ENCODE data around the gene ORC3. TPM values are rescaled to one million over a fixed set of nuclear protein-coding genes. Genes with fewer than 3 reads are reported as not detected.

ORC3 gene
- polyA plus RNA-seq, 1 donor (not counting 4 experiments of a cell fraction or from before 2014, with no cell fraction given): 37.4 TPM

GRCh38 chr6:87561017-87561416 lies 28.9 kb upstream of the ORC3 start:
- Histone ChIP-seq H3K4me2 (ENCODE audit: control insufficient read depth, extremely low read depth, insufficient read depth, low read depth, low read length) (no peak overlapping the region), H3K36me3 (ENCODE audit: control insufficient read depth in 2 of 2, extremely low read depth in 1 of 2, insufficient read depth in 2 of 2, low read length in 2 of 2) (peaks cover 5 to 6% of the 10 kb centered on the region in 2 experiments), H3K9me3 (ENCODE audit: control insufficient read depth, low read depth, low read length) (no peaks in the 10 kb centered on the region), H3K4me1 (ENCODE audit: control insufficient read depth, extremely low read depth, insufficient read depth, low read length) (no peaks in the 10 kb centered on the region), H3K27me3 (ENCODE audit: control insufficient read depth, extremely low read depth, insufficient read depth, low read length) (no peaks in the 10 kb centered on the region), H3K79me2 (ENCODE audit: control insufficient read depth, insufficient read depth, low read length) (no peaks in the 10 kb centered on the region), H3K9me1 (ENCODE audit: control insufficient read depth, extremely low read depth, insufficient read depth, low read length) (no peaks in the 10 kb centered on the region), H2AFZ (ENCODE audit: control insufficient read depth, low read length) (no peak overlapping the region), H3K27ac (ENCODE audit: control insufficient read depth, insufficient read depth, low read length) (no peak overlapping the region), H3K4me3 (ENCODE audit: control insufficient read depth in 2 of 3, extremely low read depth in 1 of 3, insufficient read depth in 2 of 3, low read depth in 1 of 3, low read length in 3 of 3) (no peak overlapping the region), H4K20me1 (ENCODE audit: control insufficient read depth, extremely low read depth, insufficient read depth, low read length) (no peaks in the 10 kb centered on the region), H3K9ac (ENCODE audit: control insufficient read depth, extremely low read depth, insufficient read depth, low read length) (no peak overlapping the region)
- no peak for TF ChIP-seq EZH2 (IDR thresholded peaks at IDR 0.05; ENCODE audit: low read length)
- TF ChIP-seq, protein P1, sequence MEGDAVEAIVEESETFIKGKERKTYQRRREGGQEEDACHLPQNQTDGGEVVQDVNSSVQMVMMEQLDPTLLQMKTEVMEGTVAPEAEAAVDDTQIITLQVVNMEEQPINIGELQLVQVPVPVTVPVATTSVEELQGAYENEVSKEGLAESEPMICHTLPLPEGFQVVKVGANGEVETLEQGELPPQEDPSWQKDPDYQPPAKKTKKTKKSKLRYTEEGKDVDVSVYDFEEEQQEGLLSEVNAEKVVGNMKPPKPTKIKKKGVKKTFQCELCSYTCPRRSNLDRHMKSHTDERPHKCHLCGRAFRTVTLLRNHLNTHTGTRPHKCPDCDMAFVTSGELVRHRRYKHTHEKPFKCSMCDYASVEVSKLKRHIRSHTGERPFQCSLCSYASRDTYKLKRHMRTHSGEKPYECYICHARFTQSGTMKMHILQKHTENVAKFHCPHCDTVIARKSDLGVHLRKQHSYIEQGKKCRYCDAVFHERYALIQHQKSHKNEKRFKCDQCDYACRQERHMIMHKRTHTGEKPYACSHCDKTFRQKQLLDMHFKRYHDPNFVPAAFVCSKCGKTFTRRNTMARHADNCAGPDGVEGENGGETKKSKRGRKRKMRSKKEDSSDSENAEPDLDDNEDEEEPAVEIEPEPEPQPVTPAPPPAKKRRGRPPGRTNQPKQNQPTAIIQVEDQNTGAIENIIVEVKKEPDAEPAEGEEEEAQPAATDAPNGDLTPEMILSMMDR (optimal IDR thresholded peaks at IDR 0.05 in 1 of 3, IDR thresholded peaks at IDR 0.05 in 1 of 3, conservative IDR thresholded peaks at IDR 0.05 in 1 of 3; ENCODE audit: extremely low read depth in 1 of 3, insufficient read depth in 2 of 3, low read length in 3 of 3): no peak
- FAIRE-seq: no peak
- DNase-seq (ENCODE audit: low read depth, low spot score): no peak
- dilution Hi-C loops (cut with MboI; ENCODE audit: extremely low pct_ligation_motif_present, low sequenced_read_pairs): no loop called here

DNA sequence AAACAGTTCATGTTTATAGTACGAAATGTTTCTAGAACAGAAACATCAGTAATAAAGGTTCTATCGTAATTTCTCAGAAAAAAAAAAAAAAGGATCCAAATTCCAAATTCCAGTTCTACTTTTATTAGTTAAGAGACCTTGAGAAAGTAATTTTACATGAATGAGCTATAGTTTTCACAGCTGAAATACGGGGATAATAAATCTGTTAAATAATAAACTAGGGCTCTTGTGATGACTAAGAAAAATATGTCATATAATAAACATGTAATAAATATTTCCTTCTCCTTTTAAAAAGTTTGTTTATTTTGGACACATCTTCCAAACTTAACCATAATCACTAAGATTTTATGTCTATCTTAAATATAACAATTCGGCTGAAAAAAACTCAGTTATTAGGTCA lies 17.9 kb upstream of the ORC3 start:
- no peaks in the 10 kb centered on the region for H3K36me3 ChIP-seq (ENCODE audit: control insufficient read depth in 2 of 2, extremely low read depth in 1 of 2, insufficient read depth in 2 of 2, low read length in 2 of 2)
- H3K4me1 ChIP-seq (ENCODE audit: control insufficient read depth, extremely low read depth, insufficient read depth, low read length): peaks cover 5% of the 10 kb centered on the region
- H2AFZ ChIP-seq (ENCODE audit: control insufficient read depth, low read length): no peak overlapping the region
- DNase-seq (ENCODE audit: low read depth, low spot score): no peak
- no peak overlapping the region for H3K27ac ChIP-seq (ENCODE audit: control insufficient read depth, insufficient read depth, low read length)
- H3K9ac ChIP-seq (ENCODE audit: control insufficient read depth, extremely low read depth, insufficient read depth, low read length): no peak overlapping the region
- no peak overlapping the region for H3K4me2 ChIP-seq (ENCODE audit: control insufficient read depth, extremely low read depth, insufficient read depth, low read depth, low read length)
- no peaks in the 10 kb centered on the region for H3K27me3 ChIP-seq (ENCODE audit: control insufficient read depth, extremely low read depth, insufficient read depth, low read length)
- dilution Hi-C loops (cut with MboI; ENCODE audit: extremely low pct_ligation_motif_present, low sequenced_read_pairs): no loop called here
- no peak overlapping the region for H3K4me3 ChIP-seq (ENCODE audit: control insufficient read depth in 2 of 3, extremely low read depth in 1 of 3, insufficient read depth in 2 of 3, low read depth in 1 of 3, low read length in 3 of 3)
- no peaks in the 10 kb centered on the region for H3K9me3 ChIP-seq (ENCODE audit: control insufficient read depth, low read depth, low read length)
- FAIRE-seq: no peak
- H3K79me2 ChIP-seq (ENCODE audit: control insufficient read depth, insufficient read depth, low read length): peaks cover 54% of the 10 kb centered on the region
- H4K20me1 ChIP-seq (ENCODE audit: control insufficient read depth, extremely low read depth, insufficient read depth, low read length): peaks cover 3% of the 10 kb centered on the region
- H3K9me1 ChIP-seq (ENCODE audit: control insufficient read depth, extremely low read depth, insufficient read depth, low read length): peaks cover 2% of the 10 kb centered on the region
- TF ChIP-seq, protein P1 (optimal IDR thresholded peaks at IDR 0.05 in 1 of 3, IDR thresholded peaks at IDR 0.05 in 1 of 3, conservative IDR thresholded peaks at IDR 0.05 in 1 of 3; ENCODE audit: extremely low read depth in 1 of 3, insufficient read depth in 2 of 3, low read length in 3 of 3): no peak
- no peak for TF ChIP-seq EZH2 (IDR thresholded peaks at IDR 0.05; ENCODE audit: low read length)

All from keratinocyte (primary cell).